Endothelial cell of umbilical vein (primary cell): ENCODE data around the gene PKHD1.

Experiments used
- EZH2 ChIP-seq: IDR thresholded peaks from 2 replicates; pipeline ENCODE4 v1.6.1; 2012; ENCODE audit warnings: borderline replicate concordance, low read depth, mild to moderate bottlenecking, moderate library complexity, low read length, inconsistent platforms; ENCODE audit not compliant: severe bottlenecking
- GATA2 ChIP-seq: IDR thresholded peaks from 2 replicates; pipeline ENCODE4 v1.7.0; 2011; ENCODE audit warnings: low read depth, mild to moderate bottlenecking, moderate library complexity, mixed read lengths, low read length; ENCODE audit not compliant: insufficient read length, insufficient read depth
- JUN ChIP-seq: IDR thresholded peaks from 2 replicates; pipeline ENCODE4 v1.6.1; 2011; ENCODE audit warnings: borderline replicate concordance, low read depth; ENCODE audit not compliant: insufficient read length, insufficient read depth
- MYC ChIP-seq: IDR thresholded peaks from one replicate; pipeline ENCODE4 v1.6.1; 2011; ENCODE audit warnings: mild to moderate bottlenecking, low read depth, low read length
- POLR2A ChIP-seq: IDR thresholded peaks from 2 replicates; pipeline ENCODE4 v1.6.1; 2012; ENCODE audit warnings: low read depth, mild to moderate bottlenecking, control low read depth, low read length
- POLR2AphosphoS5 ChIP-seq: IDR thresholded peaks from 2 replicates; pipeline ENCODE4 v1.6.1; 2012; ENCODE audit warnings: low read depth, mild to moderate bottlenecking, control low read depth, low read length, moderate library complexity; ENCODE audit not compliant: insufficient read depth
- TF ChIP-seq, protein P1 (sequence below), 2 donors: IDR thresholded peaks; 1 replicate in 1 of 2; 2 replicates in 1 of 2; pipeline ENCODE4 v1.5.1; 2011; ENCODE audit warnings: low read length in 2 of 2, mild to moderate bottlenecking in 2 of 2, moderate library complexity in 2 of 2, control low read depth in 1 of 2, inconsistent platforms in 1 of 2, low read depth in 1 of 2; ENCODE audit not compliant: insufficient read depth in 1 of 2; ENCODE audit errors: extremely low read depth in 1 of 2
- TF ChIP-seq, protein P2 (sequence below): IDR thresholded peaks from 2 replicates; pipeline ENCODE4 v1.6.1; 2011; ENCODE audit not compliant: insufficient read depth, insufficient read length

DNA sequence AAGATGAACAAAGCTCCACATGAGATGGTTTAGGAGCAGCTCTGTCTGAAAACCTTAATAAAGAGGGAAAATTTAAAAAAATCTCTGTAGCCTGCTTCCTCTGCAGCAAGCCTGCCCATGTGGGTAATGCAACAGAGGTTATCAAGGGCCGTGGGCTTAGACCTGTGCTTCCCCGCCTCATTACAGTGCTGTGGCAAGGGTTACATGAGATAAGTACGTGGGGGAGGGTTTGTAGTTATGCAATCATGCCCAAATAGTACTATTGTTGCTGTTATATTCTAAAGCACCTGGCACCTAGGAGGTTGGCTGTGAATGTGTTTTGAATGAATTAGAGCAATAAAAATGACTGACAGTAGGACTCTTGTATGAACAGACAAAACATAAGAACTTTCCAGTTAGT, 68.3 kb downstream of the PKHD1 start:
- TF ChIP-seq POLR2AphosphoS5 (no peak), EZH2 (no peak), GATA2 (no peak), POLR2A (no peak), JUN (no peak), MYC (no peak)
- TF ChIP-seq, protein P1, sequence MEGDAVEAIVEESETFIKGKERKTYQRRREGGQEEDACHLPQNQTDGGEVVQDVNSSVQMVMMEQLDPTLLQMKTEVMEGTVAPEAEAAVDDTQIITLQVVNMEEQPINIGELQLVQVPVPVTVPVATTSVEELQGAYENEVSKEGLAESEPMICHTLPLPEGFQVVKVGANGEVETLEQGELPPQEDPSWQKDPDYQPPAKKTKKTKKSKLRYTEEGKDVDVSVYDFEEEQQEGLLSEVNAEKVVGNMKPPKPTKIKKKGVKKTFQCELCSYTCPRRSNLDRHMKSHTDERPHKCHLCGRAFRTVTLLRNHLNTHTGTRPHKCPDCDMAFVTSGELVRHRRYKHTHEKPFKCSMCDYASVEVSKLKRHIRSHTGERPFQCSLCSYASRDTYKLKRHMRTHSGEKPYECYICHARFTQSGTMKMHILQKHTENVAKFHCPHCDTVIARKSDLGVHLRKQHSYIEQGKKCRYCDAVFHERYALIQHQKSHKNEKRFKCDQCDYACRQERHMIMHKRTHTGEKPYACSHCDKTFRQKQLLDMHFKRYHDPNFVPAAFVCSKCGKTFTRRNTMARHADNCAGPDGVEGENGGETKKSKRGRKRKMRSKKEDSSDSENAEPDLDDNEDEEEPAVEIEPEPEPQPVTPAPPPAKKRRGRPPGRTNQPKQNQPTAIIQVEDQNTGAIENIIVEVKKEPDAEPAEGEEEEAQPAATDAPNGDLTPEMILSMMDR (IDR thresholded peaks at IDR 0.05; ENCODE audit: extremely low read depth in 1 of 2, insufficient read depth in 1 of 2, low read depth in 1 of 2, low read length in 2 of 2), result no peak
- TF ChIP-seq, protein P2, sequence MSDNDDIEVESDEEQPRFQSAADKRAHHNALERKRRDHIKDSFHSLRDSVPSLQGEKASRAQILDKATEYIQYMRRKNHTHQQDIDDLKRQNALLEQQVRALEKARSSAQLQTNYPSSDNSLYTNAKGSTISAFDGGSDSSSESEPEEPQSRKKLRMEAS, result no peak
